HepG2 (cell line): ENCODE results near the gene GPX1. TPM values are rescaled to one million over a fixed set of nuclear protein-coding genes. Genes with fewer than 3 reads are reported as not detected.

Source experiments
- CENPX ChIP-seq: sonication (generic); formaldehyde crosslinking; IDR thresholded peaks from 2 replicates; pipeline ENCODE4 v1.9.0; 2021; ENCODE audit warnings: mild to moderate bottlenecking, missing genetic modification reagents, moderate library complexity
- ELF4 ChIP-seq: sonication (generic); formaldehyde crosslinking; IDR thresholded peaks from 2 replicates; pipeline ENCODE4 v1.5.0; 2020; ENCODE audit warnings: missing genetic modification reagents, mild to moderate bottlenecking, moderate library complexity, borderline replicate concordance
- GZF1 ChIP-seq: sonication (generic); formaldehyde crosslinking; IDR thresholded peaks from 2 replicates; pipeline ENCODE4 v1.5.1; 2020; ENCODE audit warnings: mild to moderate bottlenecking, missing genetic modification reagents
- HCFC1 ChIP-seq: fragments of 150-350 bp; IDR thresholded peaks from 2 replicates; pipeline ENCODE4 v1.6.1; 2014; ENCODE audit warnings: low read depth, low read length
- HDAC6 ChIP-seq: fragments of 200-600 bp; sonication (generic); IDR thresholded peaks from 2 replicates; pipeline ENCODE4 v1.7.0; 2017; ENCODE audit warnings: mild to moderate bottlenecking, antibody characterized with exemption, low read length, low read depth
- HES4 ChIP-seq: sonication (generic); formaldehyde crosslinking; IDR thresholded peaks from 2 replicates; pipeline ENCODE4 v1.9.0; 2021; ENCODE audit warnings: mild to moderate bottlenecking, missing genetic modification reagents, borderline replicate concordance
- HOXA9 ChIP-seq: sonication (generic); formaldehyde crosslinking; IDR thresholded peaks from 2 replicates; pipeline ENCODE4 v1.8.1; 2022; ENCODE audit warnings: missing genetic modification reagents, mild to moderate bottlenecking, moderate library complexity, borderline replicate concordance
- IRF9 ChIP-seq: sonication (generic); formaldehyde crosslinking; IDR thresholded peaks from 2 replicates; pipeline ENCODE4 v1.8.0; 2022; ENCODE audit warnings: missing genetic modification reagents, mild to moderate bottlenecking, borderline replicate concordance
- JUND ChIP-seq: sonication (generic); formaldehyde crosslinking; IDR thresholded peaks from 2 replicates; pipeline ENCODE4 v1.8.0; 2022; ENCODE audit warnings: mild to moderate bottlenecking, missing genetic modification reagents
- MXI1 ChIP-seq: IDR thresholded peaks from 3 replicates; pipeline ENCODE4 v1.6.1; 2012; ENCODE audit warnings: low read depth, low read length, inconsistent platforms, borderline replicate concordance
- NONO ChIP-seq, 2 experiments: fragments of 450-650 bp in 1 of 2; sonication (generic) in 1 of 2; formaldehyde crosslinking in 1 of 2; IDR thresholded peaks in 1 of 2; conservative IDR thresholded peaks in 1 of 2; 2 replicates each; pipeline versions ENCODE4 v1.6.1 to v1.8.0; 2017 to 2022; ENCODE audit warnings: mild to moderate bottlenecking in 1 of 2, missing genetic modification reagents in 1 of 2, moderate library complexity in 1 of 2
- PHF20 ChIP-seq: sonication (generic); formaldehyde crosslinking; IDR thresholded peaks from 2 replicates; pipeline ENCODE4 v1.5.0; 2020; ENCODE audit warnings: mild to moderate bottlenecking, missing genetic modification reagents
- ZBTB40 ChIP-seq, 2 experiments: fragments of 450-650 bp in 1 of 2; sonication (generic) in 1 of 2; formaldehyde crosslinking in 1 of 2; IDR thresholded peaks; 2 replicates each; pipeline versions ENCODE4 v1.6.1 to v1.8.0; 2016 to 2022; ENCODE audit warnings: antibody characterized with exemption in 1 of 2, mild to moderate bottlenecking in 1 of 2, missing genetic modification reagents in 1 of 2
- ZBTB7B ChIP-seq: sonication (generic); formaldehyde crosslinking; IDR thresholded peaks from 2 replicates; pipeline ENCODE4 v1.4.0; 2020; ENCODE audit warnings: missing genetic modification reagents
- ZNF138 ChIP-seq: sonication (generic); formaldehyde crosslinking; IDR thresholded peaks from 2 replicates; pipeline ENCODE4 v1.5.0; 2020; ENCODE audit warnings: mild to moderate bottlenecking, low read depth, missing genetic modification reagents
- ZNF362 ChIP-seq: sonication (generic); formaldehyde crosslinking; IDR thresholded peaks from 2 replicates; pipeline ENCODE4 v1.4.0; 2020; ENCODE audit warnings: missing genetic modification reagents, mild to moderate bottlenecking, borderline replicate concordance
- ZNF543 ChIP-seq: sonication (generic); formaldehyde crosslinking; IDR thresholded peaks from 2 replicates; pipeline ENCODE4 v1.4.0; 2020; ENCODE audit warnings: mild to moderate bottlenecking, missing genetic modification reagents
- polyA plus RNA-seq, 8 experiments: library from polyadenylated mRNA; depleted of rRNA in 3 of 8; stranded (reverse) in 7 of 8; unstranded in 1 of 8; fragments of >200 nt; fragmentation: Illumina TruSeq in 4 of 8; extraction: Trizol in 4 of 8; gene quantifications; 2 replicates each; pipeline versions ENCODE4 v1.2.1 to v1.2.3, GENCODE V29; 2011 to 2016; ENCODE audit warnings: low read depth in 4 of 8, missing spikeins in 1 of 8, mixed read lengths in 1 of 8; ENCODE audit not compliant: insufficient read depth in 1 of 8
- total RNA-seq, 5 experiments: library from RNA; depleted of rRNA; stranded (reverse); fragments of >200 nt; fragmentation: Illumina TruSeq; extraction: Trizol; gene quantifications; 2 replicates each; pipeline ENCODE4 v1.2.3, GENCODE V29; 2016; ENCODE audit warnings: low read depth in 1 of 5

Gene GPX1
- total and polyA plus RNA-seq, 2 of the 13 experiments (the other 11 are each of a cell fraction or from before 2014, with no cell fraction given): 149 to 168 TPM

- no peak; the same call in 1 of the 2 replicates for TF ChIP-seq ZNF362 (CRISPR knock-in tag)
- peak; percentile 78 for TF ChIP-seq PHF20 (CRISPR knock-in tag)
- TF ChIP-seq HCFC1: peak; percentile 15; the same call in 1 of the 2 replicates
- TF ChIP-seq IRF9 (CRISPR knock-in tag): no peak
- peak; percentile 61; the same call in 1 of the 2 replicates for TF ChIP-seq ZBTB7B (CRISPR knock-in tag)
- no peak for TF ChIP-seq ZBTB40 (IDR thresholded peaks at IDR 0.05)
- peak; percentile 82 for TF ChIP-seq ZBTB40 (CRISPR knock-in tag; IDR thresholded peaks at IDR 0.05)
- TF ChIP-seq ZNF138 (CRISPR knock-in tag): peak; percentile 84; the same call in 1 of the 2 replicates
- TF ChIP-seq ELF4 (CRISPR knock-in tag): peak; percentile 97
- no peak for TF ChIP-seq NONO (IDR thresholded peaks at IDR 0.05)
- TF ChIP-seq NONO (CRISPR knock-in tag; conservative IDR thresholded peaks at IDR 0.05): peak; percentile 75
- no peak for TF ChIP-seq GZF1 (CRISPR knock-in tag)
- TF ChIP-seq HDAC6: no peak
- no peak for TF ChIP-seq HOXA9 (CRISPR knock-in tag)
- no peak for TF ChIP-seq CENPX (CRISPR knock-in tag)
- TF ChIP-seq JUND (CRISPR knock-in tag): no peak
- peak; percentile 90; the same call in 2 of the 3 replicates for TF ChIP-seq MXI1
- peak; percentile 89 for TF ChIP-seq HES4 (CRISPR knock-in tag)
- 0 out of 2 replicates have a peak, but pooled peaks have one; percentile 27 for TF ChIP-seq ZNF543
Observed at GRCh38 chr3:49358217-49358883, at the start of gene GPX1 (continued).
